ENCODE results near the gene SIRT6.
"Not testable (repeated sequence)": the region's sequence is repeated elsewhere in the genome, so short reads cannot be mapped to it uniquely, and the experiment has no call there.

The SIRT6 gene

GRCh38 chr19:4182084-4182810 is at the start of gene SIRT6, which contains the start of gene ANKRD24:
SIRT6 (minus strand) TSS chr19:4182563; CDS start chr19:4182539, 24 bp downstream.
ANKRD24 (plus strand) TSS chr19:4182689; CDS start chr19:4186426, 3,737 bp downstream.
- peak; percentile 90 for DNase-seq

DNA sequence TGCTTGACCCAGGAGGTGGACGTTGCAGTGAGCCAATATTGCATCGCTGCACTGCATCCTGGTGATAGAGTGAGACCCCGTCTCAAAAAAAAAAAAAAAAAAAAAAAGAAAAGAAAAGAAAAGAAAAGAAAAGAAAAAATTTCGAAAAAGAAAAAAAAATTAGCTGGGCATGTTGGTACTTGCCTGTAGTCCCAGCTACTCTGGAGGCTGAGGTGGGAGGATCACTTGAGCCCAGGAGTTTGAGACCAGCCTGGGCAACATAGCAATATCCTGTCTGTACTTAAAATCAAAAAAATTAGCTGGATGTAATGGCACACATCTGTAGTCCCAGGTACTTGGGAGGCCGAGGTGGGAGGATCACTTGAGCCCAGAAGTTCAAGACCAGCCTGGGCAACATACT is 49.8 kb upstream of the SIRT6 start:
- DNase-seq, result not testable (repeated sequence)

DNA sequence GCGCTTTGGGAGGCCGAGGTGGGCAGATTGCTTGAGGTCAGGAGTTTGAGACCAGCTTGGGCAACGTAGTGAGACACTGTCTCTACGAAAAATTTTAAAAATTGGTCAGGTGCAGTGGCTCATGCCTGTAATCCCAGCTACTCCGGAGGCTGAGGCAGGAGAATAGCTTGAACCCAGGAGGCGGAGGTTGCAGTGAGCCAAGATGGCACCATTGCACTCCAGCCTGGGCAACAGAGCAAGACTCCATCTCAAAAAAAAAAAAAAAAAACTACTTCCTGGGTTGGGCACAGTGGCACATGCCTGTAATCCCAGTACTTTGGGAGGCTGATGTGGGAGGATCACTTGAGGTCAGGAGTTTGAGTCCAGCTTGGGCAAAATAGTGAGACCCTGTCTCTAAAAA is 49.2 kb upstream of the SIRT6 start:
- DNase-seq, result not testable (repeated sequence)

- not testable (repeated sequence) for DNase-seq
These were observed 47.9 kb upstream of the SIRT6 start for GRCh38 chr19:4230237-4230636.

DNA sequence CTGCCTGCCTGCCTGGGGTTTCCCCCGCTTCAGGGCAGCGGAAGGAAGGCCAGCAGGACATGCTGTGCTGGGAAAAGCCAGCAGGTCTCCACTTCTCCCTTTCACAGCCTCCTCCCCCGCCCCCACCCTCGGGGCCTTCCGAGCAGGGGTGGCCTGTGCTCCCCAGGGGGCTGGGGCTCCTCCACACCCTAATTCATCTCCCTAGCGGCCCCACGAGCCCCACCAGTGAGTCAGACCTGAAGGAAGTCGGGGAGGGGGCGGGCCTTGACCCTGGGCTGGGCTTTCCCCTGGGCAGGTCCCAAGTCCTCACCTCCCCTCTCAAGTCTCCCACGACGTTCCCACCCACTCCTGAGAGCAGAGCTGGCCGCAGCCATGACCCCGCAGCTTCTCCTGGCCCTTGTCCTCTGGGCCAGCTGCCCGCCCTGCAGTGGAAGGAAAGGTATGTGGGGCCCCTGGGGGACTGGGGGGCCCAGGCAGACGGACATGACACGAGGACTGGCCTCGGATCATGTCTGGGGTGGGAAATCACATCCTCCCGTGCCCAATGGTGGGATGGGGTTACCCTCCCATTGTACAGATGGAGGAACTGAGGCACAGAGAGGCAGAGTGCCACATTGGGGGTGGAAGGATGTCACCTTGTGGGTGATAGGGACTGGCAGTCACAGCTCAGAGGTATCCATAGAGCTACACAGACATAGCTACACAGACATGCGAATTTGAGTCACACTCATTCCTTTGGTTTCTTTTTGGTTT is 47.0 kb upstream of the SIRT6 start, which contains the start of gene EBI3:
TSS of gene EBI3 (plus strand) at position 345 of the 753 bp plus-strand sequence. CDS start at position 373, 28 bp downstream.
- no peak for DNase-seq

DNA sequence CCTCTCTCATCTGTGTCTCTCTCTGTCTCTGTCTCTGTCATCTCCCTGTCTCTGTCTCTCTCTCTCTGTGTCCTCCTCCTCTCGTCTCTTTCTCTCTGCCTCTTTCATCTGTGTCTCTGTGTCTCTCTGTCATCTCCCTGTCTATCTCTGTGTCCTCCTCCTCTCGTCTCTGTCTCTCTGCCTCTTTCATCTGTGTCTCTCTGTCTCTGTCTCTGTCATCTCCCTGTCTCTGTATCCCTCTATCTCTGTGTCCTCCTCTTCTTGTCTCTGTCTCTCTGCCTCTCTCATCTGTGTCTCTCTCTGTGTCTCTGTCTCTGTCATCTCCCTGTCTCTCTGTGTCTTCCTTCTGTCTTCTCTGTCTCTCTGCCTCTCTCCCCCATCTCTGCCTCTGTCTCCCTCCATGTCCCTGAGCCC is 46.4 kb upstream of the SIRT6 start:
- DNase-seq, result no peak

DNA sequence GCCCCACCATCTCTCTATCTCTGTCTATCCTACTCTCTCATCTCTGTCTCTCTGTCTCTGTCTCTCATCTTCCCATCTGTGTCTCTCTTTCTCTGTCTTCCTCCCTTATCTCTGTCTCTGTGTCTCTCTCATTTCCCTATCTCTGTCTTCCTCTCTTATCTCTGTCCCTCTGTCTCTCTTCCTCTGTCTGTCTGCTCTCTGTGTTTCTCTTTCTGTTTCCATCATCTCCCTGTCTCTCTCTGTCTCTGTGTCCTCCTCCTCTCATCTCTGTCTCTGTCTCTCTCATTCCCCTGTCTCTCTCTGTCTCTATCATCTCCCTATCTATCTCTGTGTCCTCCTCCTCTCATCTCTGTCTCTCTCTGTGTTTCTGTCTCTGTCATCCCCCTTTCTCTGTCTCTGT is 45.4 kb upstream of the SIRT6 start:
- DNase-seq, result no peak

- DNase-seq, result no peak
These were observed 43.5 kb upstream of the SIRT6 start for GRCh38 chr19:4225885-4226284.

GRCh38 chr19:4224470-4224869 is 42.1 kb upstream of the SIRT6 start:
- DNase-seq, result no peak

DNA sequence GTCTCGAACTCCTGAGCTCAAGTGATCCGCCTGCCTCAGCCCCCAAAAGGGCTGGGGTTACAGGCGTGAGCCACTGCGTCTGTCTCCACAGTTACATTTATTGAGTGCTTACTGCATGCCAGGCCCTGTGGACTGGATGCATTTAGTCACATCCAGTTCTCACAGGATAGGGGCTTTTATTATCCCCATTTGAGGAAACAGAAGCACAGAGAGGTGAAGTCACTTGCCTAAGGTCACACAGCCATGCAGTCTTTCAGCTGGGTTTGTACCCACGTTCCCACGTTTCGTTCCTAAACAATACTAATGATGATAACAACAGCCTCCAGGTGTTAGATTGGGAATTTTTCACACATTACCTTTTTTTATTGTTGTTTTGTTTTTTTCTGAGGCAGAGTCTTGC is 37.8 kb upstream of the SIRT6 start:
- no peak for DNase-seq

DNA sequence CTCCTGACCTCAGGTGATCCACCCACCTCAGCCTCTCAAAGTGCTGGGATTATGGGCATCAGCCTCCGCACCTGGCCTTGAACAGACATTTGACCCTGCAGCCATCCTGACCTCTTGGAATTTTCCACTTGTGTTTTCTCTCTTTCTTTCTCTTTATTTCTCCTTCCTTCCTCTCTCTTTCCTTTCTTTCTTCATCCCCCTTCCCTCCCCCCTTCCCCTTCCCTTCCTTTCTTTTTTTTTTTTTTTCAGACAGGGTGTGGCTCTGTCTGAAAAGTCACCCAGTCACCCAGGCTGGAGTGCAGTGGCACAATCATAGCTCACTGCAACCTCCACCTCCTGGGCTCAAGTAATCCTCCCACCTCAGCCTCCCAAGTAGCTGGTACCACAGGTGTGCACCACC is 36.2 kb upstream of the SIRT6 start:
- DNase-seq, result not testable (repeated sequence)

DNA sequence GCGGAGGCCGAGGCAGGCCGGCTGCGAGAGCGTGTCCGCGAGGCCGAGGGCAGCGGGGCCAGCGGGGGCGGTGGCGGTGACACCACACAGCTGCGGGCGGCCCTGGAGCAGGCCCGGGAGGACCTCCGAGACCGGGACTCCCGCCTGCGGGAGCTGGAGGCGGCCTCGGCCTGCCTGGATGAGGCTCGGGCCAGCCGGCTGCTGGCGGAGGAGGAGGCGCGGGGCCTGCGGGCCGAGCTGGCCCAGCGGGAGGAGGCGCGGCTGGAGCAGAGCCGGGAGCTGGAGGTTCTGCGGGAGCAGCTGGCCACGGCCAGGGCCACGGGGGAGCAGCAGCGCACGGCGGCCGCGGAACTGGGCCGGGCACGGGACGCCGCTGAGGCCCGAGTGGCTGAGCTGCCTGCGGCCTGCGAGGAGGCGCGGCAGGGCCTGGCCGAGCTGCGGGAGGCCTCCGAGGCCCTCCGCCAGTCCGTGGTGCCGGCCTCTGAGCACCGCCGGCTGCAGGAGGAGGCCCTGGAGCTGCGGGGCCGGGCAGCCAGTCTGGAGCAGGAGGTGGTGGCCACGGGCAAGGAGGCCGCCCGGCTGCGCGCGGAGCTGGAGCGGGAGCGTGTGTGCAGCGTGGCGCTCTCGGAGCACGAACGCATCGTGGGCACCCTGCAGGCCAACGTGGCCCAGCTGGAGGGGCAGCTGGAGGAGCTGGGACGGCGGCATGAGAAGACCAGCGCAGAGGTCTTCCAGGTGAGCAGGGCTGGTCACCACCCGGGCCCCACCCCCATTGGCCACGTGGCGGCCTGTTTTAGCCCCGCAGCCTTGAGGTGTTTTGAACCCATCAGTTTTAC is 35.3 kb upstream of the SIRT6 start:
- no peak for DNase-seq

DNA sequence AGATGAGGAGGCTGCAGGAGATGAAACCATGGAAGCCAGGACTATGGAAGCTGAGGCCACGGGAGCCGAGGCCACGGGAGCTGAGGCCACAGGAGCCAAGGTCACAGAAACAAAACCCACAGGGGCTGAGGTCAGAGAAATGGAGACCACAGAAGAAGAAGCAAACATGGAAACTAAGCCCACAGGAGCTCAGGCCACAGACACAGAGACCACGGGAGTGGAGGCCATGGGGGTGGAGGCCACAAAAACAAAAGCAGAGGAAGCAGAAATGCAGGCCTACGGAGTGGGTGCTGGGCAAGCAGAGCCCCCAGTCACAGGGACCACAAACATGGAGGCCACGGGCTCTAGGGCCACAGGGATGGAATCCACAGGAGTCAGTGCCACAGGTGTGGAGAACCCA is 34.5 kb upstream of the SIRT6 start:
- DNase-seq, result no peak

DNA sequence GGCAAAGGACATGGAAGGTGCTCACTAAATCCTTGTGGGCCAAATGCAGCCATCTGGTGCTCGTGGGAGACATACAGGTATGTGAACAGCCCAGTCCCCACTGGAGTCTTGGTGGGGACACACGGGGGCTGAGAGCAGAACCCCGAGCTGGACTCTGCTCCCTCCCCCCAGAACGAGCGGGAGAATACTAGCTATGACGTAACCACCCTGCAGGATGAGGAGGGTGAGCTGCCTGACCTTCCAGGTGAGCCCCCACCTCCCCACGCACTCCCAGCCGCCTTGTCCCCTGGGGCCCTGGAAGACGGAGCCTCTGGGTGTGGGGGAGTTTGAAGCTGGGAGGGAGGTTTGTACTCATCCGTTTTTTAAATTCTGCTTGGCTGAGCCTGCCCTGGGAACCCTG is 33.4 kb upstream of the SIRT6 start:
- DNase-seq, result no peak

DNA sequence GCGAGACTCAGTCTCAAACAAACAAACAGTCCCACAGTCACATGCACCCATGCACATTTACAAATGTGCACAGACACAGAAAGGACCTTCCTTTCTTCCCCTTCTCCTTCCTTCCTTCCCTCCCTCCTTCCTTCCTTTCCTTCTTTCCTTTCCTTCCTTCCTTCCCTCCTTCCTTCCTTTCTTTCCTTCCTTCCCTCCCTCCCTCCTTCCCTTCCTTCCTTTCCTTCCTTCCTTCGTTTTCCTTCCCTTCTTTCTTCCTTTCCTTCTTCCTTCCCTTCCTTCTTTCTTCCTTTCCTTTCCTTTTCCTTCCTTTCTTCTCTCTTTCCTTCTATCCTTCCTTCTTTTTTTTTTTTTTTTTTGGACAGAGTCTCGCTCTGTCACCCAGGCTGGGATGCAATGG is 30.8 kb upstream of the SIRT6 start:
- no peak for DNase-seq

DNA sequence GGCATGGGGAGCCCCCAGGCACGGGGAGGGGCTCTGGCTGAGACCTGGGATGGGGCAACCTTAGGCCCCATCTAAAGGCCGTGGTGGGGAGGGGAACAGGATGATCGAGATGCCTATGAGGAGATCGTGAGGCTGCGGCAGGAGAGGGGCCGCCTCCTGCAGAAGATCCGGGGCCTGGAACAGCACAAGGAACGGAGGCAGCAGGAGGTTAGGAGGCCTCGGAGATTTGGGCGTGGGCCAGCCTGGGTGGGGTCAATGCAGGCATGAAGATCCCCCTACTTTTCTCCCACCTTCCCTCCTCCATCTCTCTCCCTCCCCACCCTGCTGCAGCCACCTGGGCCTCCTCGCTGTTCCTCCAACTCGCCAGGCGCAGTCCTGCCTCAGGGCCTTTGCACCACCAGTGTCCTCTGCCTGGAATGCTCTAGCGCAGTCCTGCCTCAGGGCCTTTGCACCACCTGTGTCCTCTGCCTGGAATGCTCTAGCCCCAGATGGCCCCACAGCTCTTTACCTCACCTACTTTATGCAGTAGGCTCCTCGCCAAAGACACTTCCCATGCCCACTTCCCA is 27.9 kb upstream of the SIRT6 start:
- DNase-seq, result no peak

DNA sequence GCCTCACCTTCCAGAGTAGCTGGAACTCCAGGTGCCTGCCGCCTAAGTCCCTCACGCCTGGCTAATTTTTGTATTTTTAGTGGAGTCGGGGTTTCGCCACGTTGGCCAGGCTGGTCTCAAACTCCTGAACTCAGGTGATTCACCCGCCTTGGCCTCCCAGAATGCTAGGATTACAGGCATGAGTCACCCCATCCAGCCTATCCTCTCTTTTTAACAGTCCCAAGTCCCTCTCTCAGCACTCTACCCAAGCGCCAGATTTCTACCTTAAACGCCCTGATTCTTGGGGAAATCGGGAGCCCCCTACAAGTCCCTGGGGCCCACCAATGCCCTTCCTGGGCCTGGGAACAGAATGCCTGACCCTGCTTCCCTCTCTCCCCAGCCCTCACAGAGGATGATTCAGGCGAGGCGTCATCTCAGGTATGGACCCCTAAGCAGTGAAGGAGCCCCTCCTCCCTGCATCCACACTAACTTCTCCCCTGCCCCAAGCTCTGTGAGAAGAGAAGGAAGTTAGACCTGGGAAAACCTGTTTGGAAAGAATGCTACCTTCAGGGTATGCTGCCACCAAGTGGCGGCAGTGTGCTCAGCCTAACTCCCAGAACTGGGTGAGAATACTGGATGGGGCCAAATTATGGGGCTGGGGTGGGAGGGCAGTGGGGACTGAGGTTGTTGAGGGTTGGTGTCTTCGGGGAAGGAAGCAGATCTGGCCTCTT is 26.2 kb upstream of the SIRT6 start:
- no peak for DNase-seq

DNA sequence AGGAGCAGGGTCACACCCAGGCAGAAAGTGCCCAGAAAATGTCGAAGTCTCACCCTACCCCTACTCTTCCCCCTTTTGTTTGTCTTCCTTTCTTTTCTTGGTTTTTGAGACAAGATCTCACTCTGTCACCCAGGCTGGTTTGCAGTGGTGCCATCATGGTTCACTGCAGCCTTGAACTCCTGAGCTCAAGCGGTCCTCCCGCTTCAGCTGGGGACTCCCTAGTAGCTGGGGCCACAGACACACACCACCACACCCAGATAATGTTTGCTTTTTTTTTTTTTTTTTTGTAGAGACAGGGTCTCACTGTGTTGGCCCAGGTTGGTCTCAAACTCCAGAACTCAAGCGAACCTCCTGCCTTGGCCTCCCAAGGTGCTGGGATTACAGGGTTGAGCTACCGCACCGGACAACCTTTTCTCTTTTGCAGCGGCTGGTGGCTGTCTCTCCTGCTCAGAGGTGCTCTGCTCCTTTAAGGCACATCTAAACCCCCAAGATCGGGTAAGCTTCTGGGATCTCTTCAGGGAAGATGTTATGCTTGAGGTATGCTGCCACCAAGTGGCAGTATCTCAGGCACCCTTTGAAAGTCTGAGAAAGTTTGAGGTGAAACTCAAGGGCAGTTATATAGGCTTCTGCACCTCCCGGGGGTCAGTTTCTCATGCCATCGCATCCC is 24.6 kb upstream of the SIRT6 start:
- no peak for DNase-seq

GRCh38 chr19:4201798-4202197 is 19.4 kb upstream of the SIRT6 start:
- DNase-seq, result no peak

- no peak for DNase-seq
These were observed 18.7 kb upstream of the SIRT6 start for GRCh38 chr19:4200940-4201542.

- DNase-seq, result no peak
These were observed 17.4 kb upstream of the SIRT6 start for GRCh38 chr19:4199699-4200293.
